A673 (cell line): Measurements from ENCODE around the gene TMEM178A. TPM values are rescaled to one million over a fixed set of nuclear protein-coding genes. Genes with fewer than 3 reads are reported as not detected.

ENCODE experiments used
- BruUV-seq: library from RNA; stranded (reverse); fragments of 400-500 nt; replicated peaks from 2 replicates; lab custom pipeline; 2021; lab: Mats Ljungman, UMichigan
- CTCF ChIA-PET: fragments of 300-600 bp; sonication (Branson Sonifier 250); formaldehyde crosslinking; loops from one replicate; lab custom pipeline; 2022; ENCODE audit warnings: antibody characterized with exemption; lab: Charles Lee
- POLR2A ChIA-PET: fragments of 300-600 bp; sonication (Branson Sonifier 250); formaldehyde crosslinking; loops from one replicate; lab custom pipeline; 2022; ENCODE audit warnings: antibody characterized with exemption; ENCODE audit not compliant: low non-redundant PET; lab: Charles Lee
- DNase-seq: peaks from one replicate; pipeline ENCODE4 v3.0.0-alpha.2; 2015; ENCODE audit warnings: low spot score
- H3K27ac ChIP-seq: fragments of 200-600 bp; sonication (generic); 2 replicates; pipeline ENCODE4 v1.5.1; 2016; ENCODE audit warnings: mixed run types, low read depth, mild to moderate bottlenecking, mixed read lengths, antibody characterized with exemption, low read length; ENCODE audit not compliant: poor library complexity, severe bottlenecking
- H3K27me3 ChIP-seq: fragments of 200-600 bp; sonication (generic); replicated peaks from 2 replicates; pipeline ENCODE4 v1.6.1; 2017; ENCODE audit warnings: mixed run types, low read depth, mild to moderate bottlenecking, mixed read lengths, antibody characterized with exemption, low read length; ENCODE audit not compliant: insufficient read depth, poor library complexity
- H3K36me3 ChIP-seq: fragments of 200-600 bp; sonication (generic); 2 replicates; pipeline ENCODE4 v1.6.1; 2016; ENCODE audit warnings: mixed run types, mild to moderate bottlenecking, mixed read lengths, antibody characterized with exemption, low read length; ENCODE audit not compliant: insufficient read depth, poor library complexity, severe bottlenecking
- H3K4me1 ChIP-seq: fragments of 200-600 bp; sonication (generic); 2 replicates; pipeline ENCODE4 v1.6.1; 2017; ENCODE audit warnings: mixed run types, mild to moderate bottlenecking, mixed read lengths, antibody characterized with exemption, low read length; ENCODE audit not compliant: insufficient read depth, poor library complexity, severe bottlenecking
- H3K4me3 ChIP-seq: fragments of 200-600 bp; sonication (generic); 2 replicates; pipeline ENCODE4 v1.5.1; 2016; ENCODE audit warnings: low read depth, mixed run types, mild to moderate bottlenecking, mixed read lengths, low read length; ENCODE audit not compliant: poor library complexity, severe bottlenecking
- H3K9me3 ChIP-seq: fragments of 200-600 bp; sonication (generic); 2 replicates; pipeline ENCODE4 v1.6.1; 2016; ENCODE audit warnings: mixed run types, low read depth, mild to moderate bottlenecking, mixed read lengths, antibody characterized with exemption, low read length; ENCODE audit not compliant: poor library complexity, severe bottlenecking
- EZH2 ChIP-seq: fragments of 200-600 bp; sonication (generic); IDR thresholded peaks from 2 replicates; pipeline ENCODE4 v1.6.1; 2017; ENCODE audit warnings: borderline replicate concordance, low read depth, mild to moderate bottlenecking, mixed read lengths, antibody characterized with exemption, low read length; ENCODE audit not compliant: poor library complexity, severe bottlenecking
- intact Hi-C: fragments of 100-400 bp; cut with micrococcal nuclease; formaldehyde crosslinking; loops from one replicate; pipeline ENCODE4 v1.10.0; 2022; ENCODE audit not compliant: unreplicated experiment
- total RNA-seq: library from RNA; stranded (reverse); gene quantifications from 2 replicates; pipeline ENCODE4 v1.2.3, GENCODE V29; 2021
- TF ChIP-seq, protein P1 (sequence below): fragments of 300-800, 200-600 bp; sonication (generic); conservative IDR thresholded peaks from 2 replicates; pipeline ENCODE4 v1.5.1; 2017; ENCODE audit warnings: low read depth, mild to moderate bottlenecking, antibody characterized with exemption, low read length, moderate library complexity, mixed read lengths

The TMEM178A gene
- total RNA-seq, 1 experiment from 2014 or later: 0.21 TPM

DNA sequence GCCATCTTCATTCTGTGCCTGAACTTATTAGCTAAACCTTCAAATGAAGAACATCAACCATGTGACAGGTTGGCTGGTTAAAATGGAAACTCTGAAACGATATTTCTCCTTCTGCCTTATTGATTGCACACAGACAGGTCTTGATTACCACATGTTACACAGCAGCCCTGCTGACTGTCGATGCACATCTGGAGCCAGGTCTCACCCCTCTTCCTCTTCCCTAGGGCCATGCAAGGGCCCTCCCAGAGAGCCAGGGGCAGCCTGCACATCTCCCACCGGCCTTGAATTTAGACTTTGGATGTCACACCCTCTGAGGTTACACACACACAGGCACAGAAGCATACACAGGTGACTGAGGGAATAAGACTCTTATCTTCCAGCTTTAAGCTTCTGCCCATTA lies 45.1 kb downstream of the TMEM178A start:
- H3K27ac ChIP-seq: no peak overlapping the region

DNA sequence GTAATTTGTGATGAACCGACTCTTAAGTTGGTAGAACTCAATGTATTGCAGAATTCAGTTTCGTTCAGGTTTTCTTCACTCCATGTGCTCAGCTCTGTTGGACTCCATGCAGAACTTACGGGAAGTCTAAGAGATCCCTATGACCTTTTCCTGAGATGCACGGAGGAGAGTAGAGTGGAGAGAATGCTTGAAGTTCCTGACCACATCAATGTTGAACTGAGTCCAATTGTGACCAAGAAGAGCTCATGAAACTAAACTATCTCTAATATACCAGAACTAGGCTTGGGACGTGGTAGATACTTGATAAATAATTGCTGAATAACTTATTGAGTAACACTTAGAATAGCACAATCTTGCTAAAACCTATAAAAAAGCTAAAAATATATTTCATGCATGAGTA lies 47.2 kb downstream of the TMEM178A start:
- TF ChIP-seq EZH2: no peak
- TF ChIP-seq, protein P1, sequence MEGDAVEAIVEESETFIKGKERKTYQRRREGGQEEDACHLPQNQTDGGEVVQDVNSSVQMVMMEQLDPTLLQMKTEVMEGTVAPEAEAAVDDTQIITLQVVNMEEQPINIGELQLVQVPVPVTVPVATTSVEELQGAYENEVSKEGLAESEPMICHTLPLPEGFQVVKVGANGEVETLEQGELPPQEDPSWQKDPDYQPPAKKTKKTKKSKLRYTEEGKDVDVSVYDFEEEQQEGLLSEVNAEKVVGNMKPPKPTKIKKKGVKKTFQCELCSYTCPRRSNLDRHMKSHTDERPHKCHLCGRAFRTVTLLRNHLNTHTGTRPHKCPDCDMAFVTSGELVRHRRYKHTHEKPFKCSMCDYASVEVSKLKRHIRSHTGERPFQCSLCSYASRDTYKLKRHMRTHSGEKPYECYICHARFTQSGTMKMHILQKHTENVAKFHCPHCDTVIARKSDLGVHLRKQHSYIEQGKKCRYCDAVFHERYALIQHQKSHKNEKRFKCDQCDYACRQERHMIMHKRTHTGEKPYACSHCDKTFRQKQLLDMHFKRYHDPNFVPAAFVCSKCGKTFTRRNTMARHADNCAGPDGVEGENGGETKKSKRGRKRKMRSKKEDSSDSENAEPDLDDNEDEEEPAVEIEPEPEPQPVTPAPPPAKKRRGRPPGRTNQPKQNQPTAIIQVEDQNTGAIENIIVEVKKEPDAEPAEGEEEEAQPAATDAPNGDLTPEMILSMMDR: no peak
- BruUV-seq: no TSS peak
- Histone ChIP-seq H3K9me3 (no peaks in the 10 kb centered on the region), H3K27me3 (no peaks in the 10 kb centered on the region), H3K4me3 (no peak overlapping the region), H3K4me1 (no peaks in the 10 kb centered on the region), H3K36me3 (no peaks in the 10 kb centered on the region), H3K27ac (no peak overlapping the region)
- ChIA-PET POLR2A (no interaction called here), CTCF (no interaction called here)
- intact Hi-C loops: no loop called here
- DNase-seq: no peak

More for the DNA sequence above, 45.1 kb downstream of the TMEM178A start:
- Histone ChIP-seq H3K4me1 (no peaks in the 10 kb centered on the region), H3K36me3 (no peaks in the 10 kb centered on the region), H3K4me3 (no peak overlapping the region), H3K9me3 (no peaks in the 10 kb centered on the region), H3K27me3 (no peaks in the 10 kb centered on the region)
- TF ChIP-seq EZH2: no peak
- TF ChIP-seq, protein P1: no peak
- no peak for DNase-seq
- ChIA-PET CTCF (no interaction called here), POLR2A (no interaction called here)
- intact Hi-C loops: no loop called here
- no TSS peak for BruUV-seq

DNA sequence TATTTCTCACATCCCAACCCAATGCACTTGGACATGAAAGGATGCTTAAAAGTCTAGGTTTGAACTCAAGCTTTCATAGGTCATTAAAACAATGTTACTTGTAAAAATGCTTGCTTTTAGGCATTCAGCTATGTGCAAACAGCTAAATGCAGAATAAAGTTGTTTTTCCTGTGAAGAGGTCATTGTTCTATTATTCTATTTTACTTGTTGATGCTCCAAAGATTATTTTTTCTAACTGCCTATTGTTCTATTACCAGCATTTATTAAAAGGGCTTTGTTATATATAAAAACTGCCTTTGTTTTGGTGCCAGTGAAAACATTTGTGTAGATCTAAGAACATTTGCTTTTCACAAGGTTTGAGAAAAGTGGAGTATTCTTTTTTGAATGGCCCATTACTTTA lies 49.4 kb downstream of the TMEM178A start:
- intact Hi-C loops: no loop called here
- Histone ChIP-seq H3K27me3 (no peaks in the 10 kb centered on the region), H3K4me3 (no peak overlapping the region), H3K27ac (no peak overlapping the region), H3K4me1 (no peaks in the 10 kb centered on the region), H3K36me3 (no peaks in the 10 kb centered on the region), H3K9me3 (no peaks in the 10 kb centered on the region)
- no peak for DNase-seq
- CTCF ChIA-PET: no interaction called here
- no TSS peak for BruUV-seq
- POLR2A ChIA-PET: no interaction called here
- TF ChIP-seq, protein P1: no peak
- no peak for TF ChIP-seq EZH2
